Measurements from ENCODE around the gene TCIRG1.

TCIRG1 gene

GRCh38 chr11:68032003-68032402 is 6.8 kb upstream of the TCIRG1 start:
- TF ChIP-seq CEBPB (IDR thresholded peaks at IDR 0.05) = no peak
- no peak for TF ChIP-seq TEAD4 (IDR thresholded peaks at IDR 0.05)
- no peak for TF ChIP-seq ZBTB7A (IDR thresholded peaks at IDR 0.05; ENCODE audit: low read depth)

GRCh38 chr11:68032997-68033707 is 5.7 kb upstream of the TCIRG1 start:
- TF ChIP-seq EGR1 (IDR thresholded peaks at IDR 0.05) (no peak), YY1 (IDR thresholded peaks at IDR 0.05; ENCODE audit: low read depth) (no peak), CREB1 (IDR thresholded peaks at IDR 0.05; ENCODE audit: low read depth) (no peak), NFIC (IDR thresholded peaks at IDR 0.05) (no peak), USF1 (IDR thresholded peaks at IDR 0.05) (no peak), ZBTB7A (IDR thresholded peaks at IDR 0.05; ENCODE audit: low read depth) (no peak), FOXM1 (IDR thresholded peaks at IDR 0.05; ENCODE audit: borderline replicate concordance, low read depth) (no peak), TCF12 (IDR thresholded peaks at IDR 0.05; ENCODE audit: low read depth) (no peak), MAX (IDR thresholded peaks at IDR 0.05) (no peak)

GRCh38 chr11:68033708-68034045 is 5.1 kb upstream of the TCIRG1 start:
- TF ChIP-seq ZBTB7A (IDR thresholded peaks at IDR 0.05; ENCODE audit: low read depth) (no peak), CEBPB (IDR thresholded peaks at IDR 0.05) (no peak), TCF12 (IDR thresholded peaks at IDR 0.05; ENCODE audit: low read depth) (no peak), TEAD4 (IDR thresholded peaks at IDR 0.05) (no peak), CREB1 (IDR thresholded peaks at IDR 0.05; ENCODE audit: low read depth) (no peak)

- TF ChIP-seq CEBPB (IDR thresholded peaks at IDR 0.05) (no peak), REST (IDR thresholded peaks at IDR 0.05; ENCODE audit: low read depth) (no peak), CREB1 (IDR thresholded peaks at IDR 0.05; ENCODE audit: low read depth) (no peak), EGR1 (IDR thresholded peaks at IDR 0.05) (no peak), USF1 (IDR thresholded peaks at IDR 0.05) (no peak), TEAD4 (IDR thresholded peaks at IDR 0.05) (no peak), NFIC (IDR thresholded peaks at IDR 0.05) (no peak), FOXM1 (IDR thresholded peaks at IDR 0.05; ENCODE audit: borderline replicate concordance, low read depth) (no peak), EP300 (IDR thresholded peaks at IDR 0.05; ENCODE audit: borderline replicate concordance) (no peak), ZBTB7A (IDR thresholded peaks at IDR 0.05; ENCODE audit: low read depth) (no peak), TCF12 (IDR thresholded peaks at IDR 0.05; ENCODE audit: low read depth) (no peak), YY1 (IDR thresholded peaks at IDR 0.05; ENCODE audit: low read depth) (no peak), MAX (IDR thresholded peaks at IDR 0.05) (no peak), RAD21 (IDR thresholded peaks at IDR 0.05; ENCODE audit: low read depth) (no peak)
Observed at GRCh38 chr11:68035266-68035876, 3.5 kb upstream of the TCIRG1 start.

GRCh38 chr11:68036141-68036716 is 2.6 kb upstream of the TCIRG1 start:
- TF ChIP-seq TEAD4 (IDR thresholded peaks at IDR 0.05) (no peak), TAF1 (IDR thresholded peaks at IDR 0.05; ENCODE audit: low read depth) (no peak), NFIC (IDR thresholded peaks at IDR 0.05) (no peak), RAD21 (IDR thresholded peaks at IDR 0.05; ENCODE audit: low read depth) (no peak), FOXM1 (IDR thresholded peaks at IDR 0.05; ENCODE audit: borderline replicate concordance, low read depth) (no peak), REST (IDR thresholded peaks at IDR 0.05; ENCODE audit: low read depth) (no peak)

- TF ChIP-seq USF1 (IDR thresholded peaks at IDR 0.05) (no peak), CEBPB (IDR thresholded peaks at IDR 0.05) (no peak), NFIC (IDR thresholded peaks at IDR 0.05) (no peak), RAD21 (IDR thresholded peaks at IDR 0.05; ENCODE audit: low read depth) (no peak), CREB1 (IDR thresholded peaks at IDR 0.05; ENCODE audit: low read depth) (no peak), TCF12 (IDR thresholded peaks at IDR 0.05; ENCODE audit: low read depth) (no peak), ZBTB7A (IDR thresholded peaks at IDR 0.05; ENCODE audit: low read depth) (no peak), TAF1 (IDR thresholded peaks at IDR 0.05; ENCODE audit: low read depth) (no peak), EGR1 (IDR thresholded peaks at IDR 0.05) (no peak), EP300 (IDR thresholded peaks at IDR 0.05; ENCODE audit: borderline replicate concordance) (no peak), REST (IDR thresholded peaks at IDR 0.05; ENCODE audit: low read depth) (no peak), MAX (IDR thresholded peaks at IDR 0.05) (no peak), TEAD4 (IDR thresholded peaks at IDR 0.05) (no peak), FOXM1 (IDR thresholded peaks at IDR 0.05; ENCODE audit: borderline replicate concordance, low read depth) (no peak), YY1 (IDR thresholded peaks at IDR 0.05; ENCODE audit: low read depth) (no peak)
Observed at GRCh38 chr11:68036717-68037239, 2.0 kb upstream of the TCIRG1 start.
